ENCODE results near the gene LDLRAP1. TPM values are rescaled to one million over a fixed set of nuclear protein-coding genes. Genes with fewer than 3 reads are reported as not detected.

The LDLRAP1 gene
- polyA plus RNA-seq, 6 donors from 2014 or later: 19.1 to 25.9 (median 20.5) TPM

DNA sequence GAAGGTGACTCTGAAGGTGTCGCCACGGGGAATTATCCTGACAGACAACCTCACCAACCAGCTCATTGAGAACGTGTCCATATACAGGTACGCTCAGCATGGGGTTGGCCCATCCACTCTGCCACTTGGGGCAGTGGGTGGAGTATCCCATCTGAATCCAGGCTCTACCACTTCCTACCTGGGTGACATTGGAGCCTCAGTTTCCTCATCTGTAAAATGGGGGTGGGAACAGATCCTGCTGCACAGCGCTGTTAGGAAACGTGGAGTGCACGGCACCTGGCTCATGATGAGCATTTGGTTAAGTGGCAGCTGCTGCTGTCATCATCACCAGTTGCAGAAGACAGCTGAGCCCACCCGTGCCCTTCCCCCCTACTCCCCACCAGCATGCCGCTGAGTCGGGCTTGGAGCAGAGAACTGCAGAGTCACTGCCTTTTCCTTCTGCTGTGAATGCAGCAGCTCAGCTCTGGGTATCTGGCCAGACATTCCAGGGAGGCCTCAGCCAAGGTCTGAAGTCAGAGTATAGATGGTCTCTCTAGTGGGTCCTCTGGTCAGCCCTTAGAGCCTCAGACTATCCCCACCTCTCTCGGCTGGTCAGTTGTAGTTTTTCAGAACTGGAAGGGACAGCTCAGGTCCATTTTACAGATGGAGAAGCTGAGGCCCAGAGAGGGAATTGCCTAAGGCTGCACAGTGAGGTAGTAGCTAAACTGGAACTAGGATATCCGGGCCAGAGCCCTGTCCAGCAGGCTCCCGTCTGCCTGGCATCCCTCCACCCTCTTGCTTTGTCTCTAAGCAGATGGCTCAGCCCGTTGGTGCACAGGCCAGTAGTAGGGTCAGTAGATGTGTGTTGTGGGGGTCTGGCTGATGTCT is 11.7 kb downstream of the LDLRAP1 start:
- Mint-ChIP-seq H3K4me3 (no peak overlapping the region), H3K27ac (peak overlapping the region in 1 of 6 donors; percentile 34), H3K9me3 (no peaks in the 10 kb centered on the region), H3K4me1 (peaks cover 29 to 61% (median 48%) of the 10 kb centered on the region in 3 donors), H3K27me3 (no peaks in the 10 kb centered on the region), H3K36me3 (no peaks in the 10 kb centered on the region)
- ATAC-seq (ENCODE audit: low read depth in 2 of 2): no peak
- no peak for DNase-seq

GRCh38 chr1:25555753-25556092 is 12.3 kb downstream of the LDLRAP1 start:
- ATAC-seq (ENCODE audit: low read depth in 2 of 2): no peak
- Mint-ChIP-seq H3K27ac (peak overlapping the region in 1 of 6 donors; percentile 60), H3K9me3 (no peaks in the 10 kb centered on the region), H3K36me3 (no peaks in the 10 kb centered on the region), H3K4me3 (peak overlapping the region in 1 of 8 donors; percentile 9), H3K27me3 (no peaks in the 10 kb centered on the region), H3K4me1 (peaks cover 23 to 60% (median 47%) of the 10 kb centered on the region in 3 donors)
- DNase-seq: no peak

DNA sequence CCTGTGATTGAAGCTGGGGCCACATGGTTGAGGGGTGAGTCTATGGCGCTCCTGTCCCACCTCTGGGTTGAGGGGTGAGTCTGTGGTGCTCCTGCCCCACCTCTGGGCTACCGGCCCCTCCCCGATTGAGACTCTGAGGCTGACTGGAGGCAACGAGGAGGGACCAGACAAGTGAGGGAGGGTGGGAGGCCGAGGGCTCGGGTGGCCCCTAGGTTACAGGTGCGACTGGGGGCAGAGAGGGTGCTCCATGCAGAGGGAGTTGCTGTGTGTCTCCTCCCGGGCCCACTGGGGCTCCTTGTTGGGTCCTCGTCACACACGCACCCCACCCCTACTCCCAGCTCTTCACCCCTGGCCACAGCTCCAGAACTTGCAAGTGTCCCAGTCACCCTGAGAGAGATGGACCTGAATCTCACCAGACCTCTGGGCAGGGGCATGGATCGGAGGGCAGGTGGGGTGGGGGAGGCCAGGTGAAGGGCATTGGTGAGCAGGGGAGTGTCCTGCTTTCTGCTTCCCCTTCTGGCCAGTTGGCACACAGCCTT is 12.8 kb downstream of the LDLRAP1 start:
- Mint-ChIP-seq H3K4me3 (peak overlapping the region in 1 of 8 donors; percentile 20), H3K9me3 (no peaks in the 10 kb centered on the region), H3K4me1 (peaks cover 20 to 60% (median 49%) of the 10 kb centered on the region in 3 donors), H3K27me3 (no peaks in the 10 kb centered on the region), H3K27ac (peak overlapping the region in 1 of 6 donors; percentile 60), H3K36me3 (no peaks in the 10 kb centered on the region)
- no peak for ATAC-seq (ENCODE audit: low read depth in 2 of 2)
- DNase-seq: no peak

DNA sequence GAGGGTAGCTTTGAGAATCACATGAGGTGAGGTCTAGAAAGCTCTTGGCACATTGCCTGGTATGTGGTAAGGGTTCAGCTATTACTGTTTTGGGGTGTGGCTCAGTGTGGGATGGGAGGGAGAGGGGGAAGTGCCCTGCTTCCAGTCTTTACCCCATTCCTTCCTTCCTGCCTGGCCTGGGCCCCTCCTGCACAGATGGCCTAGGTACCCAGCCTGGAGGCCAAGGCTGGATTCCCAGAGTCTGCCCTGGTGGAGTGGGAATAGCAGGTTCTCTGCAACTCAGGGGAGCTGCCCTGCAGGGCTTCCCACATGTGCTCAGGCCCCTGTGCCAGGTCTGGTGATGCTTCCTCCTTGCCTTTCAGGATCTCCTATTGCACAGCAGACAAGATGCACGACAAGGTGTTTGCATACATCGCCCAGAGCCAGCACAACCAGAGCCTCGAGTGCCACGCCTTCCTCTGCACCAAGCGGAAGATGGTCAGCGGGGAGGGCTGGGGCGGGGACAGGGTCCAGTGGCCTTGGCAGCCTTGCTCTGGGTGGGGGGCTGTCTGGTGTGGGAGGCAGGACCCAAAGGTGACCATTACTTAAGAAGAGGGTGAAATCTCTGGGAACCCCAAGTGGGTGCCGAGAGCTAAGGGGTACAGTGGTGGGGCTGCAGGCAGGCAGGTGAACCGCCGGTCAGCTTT is 13.5 kb downstream of the LDLRAP1 start:
- ATAC-seq (ENCODE audit: low read depth in 2 of 2): no peak
- DNase-seq: no peak
- peaks cover 22 to 61% (median 50%) of the 10 kb centered on the region in 3 donors for H3K4me1 Mint-ChIP-seq
- H3K27me3 Mint-ChIP-seq: no peaks in the 10 kb centered on the region
- H3K36me3 Mint-ChIP-seq: no peaks in the 10 kb centered on the region
- H3K4me3 Mint-ChIP-seq: no peak overlapping the region
- no peaks in the 10 kb centered on the region for H3K9me3 Mint-ChIP-seq
- peak overlapping the region in 1 of 6 donors; percentile 26 for H3K27ac Mint-ChIP-seq

GRCh38 chr1:25557543-25557942 is 14.1 kb downstream of the LDLRAP1 start:
- H3K27me3 Mint-ChIP-seq: no peaks in the 10 kb centered on the region
- no peaks in the 10 kb centered on the region for H3K36me3 Mint-ChIP-seq
- no peak overlapping the region for H3K4me3 Mint-ChIP-seq
- no peak for DNase-seq
- no peaks in the 10 kb centered on the region for H3K9me3 Mint-ChIP-seq
- peaks cover 28 to 67% (median 56%) of the 10 kb centered on the region in 3 donors for H3K4me1 Mint-ChIP-seq
- no peak for ATAC-seq (ENCODE audit: low read depth in 2 of 2)
- peak overlapping the region in 1 of 6 donors; percentile 26 for H3K27ac Mint-ChIP-seq

DNA sequence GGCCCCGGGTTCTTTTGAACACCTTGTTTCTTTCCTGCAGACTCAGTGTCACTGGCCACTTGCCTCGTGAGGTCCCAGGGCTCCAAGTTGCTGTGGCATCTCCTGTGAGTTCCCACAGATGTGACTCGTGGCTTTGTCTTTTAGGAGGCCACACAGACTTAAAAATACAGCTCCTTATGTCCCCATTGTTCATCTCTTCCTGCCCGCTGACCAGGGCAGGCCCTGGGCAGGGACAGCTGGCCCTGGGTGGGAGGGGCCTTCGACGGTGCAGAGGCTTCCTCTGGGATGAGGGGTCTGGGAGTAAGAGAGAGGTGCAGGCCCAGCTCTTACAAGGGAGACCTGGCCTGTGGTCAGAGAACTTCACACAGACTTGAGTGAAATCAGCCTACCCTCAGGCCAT is 15.6 kb downstream of the LDLRAP1 start:
- Mint-ChIP-seq H3K27ac (peak overlapping the region in 4 of 6 donors; percentile 29 to 78 (median 45)), H3K4me3 (peak overlapping the region in 1 of 8 donors; percentile 25), H3K27me3 (no peaks in the 10 kb centered on the region), H3K9me3 (no peaks in the 10 kb centered on the region), H3K36me3 (no peaks in the 10 kb centered on the region), H3K4me1 (peaks cover 33 to 71% (median 62%) of the 10 kb centered on the region in 3 donors)
- DNase-seq (no peak), ATAC-seq (ENCODE audit: low read depth in 2 of 2) (no peak)

GRCh38 chr1:25560001-25560400 is 16.6 kb downstream of the LDLRAP1 start:
- DNase-seq (peak; percentile 42), ATAC-seq (ENCODE audit: low read depth in 2 of 2) (peak in 1 of 2 donors; percentile 18)
- H3K27me3 Mint-ChIP-seq: no peaks in the 10 kb centered on the region
- H3K4me3 Mint-ChIP-seq: peak overlapping the region in 7 of 8 donors; percentile 20 to 65 (median 35)
- H3K9me3 Mint-ChIP-seq: no peaks in the 10 kb centered on the region
- H3K4me1 Mint-ChIP-seq: peaks cover 33 to 71% (median 70%) of the 10 kb centered on the region in 3 donors
- H3K27ac Mint-ChIP-seq: peak overlapping the region in 4 of 6 donors; percentile 30 to 89 (median 79)
- H3K36me3 Mint-ChIP-seq: no peaks in the 10 kb centered on the region

GRCh38 chr1:25560788-25561187 is 17.4 kb downstream of the LDLRAP1 start:
- Mint-ChIP-seq H3K9me3 (no peaks in the 10 kb centered on the region), H3K36me3 (no peaks in the 10 kb centered on the region), H3K4me3 (peak overlapping the region in 3 of 8 donors; percentile 64 to 73 (median 65)), H3K27ac (peak overlapping the region in 3 of 6 donors; percentile 65 to 94 (median 83)), H3K27me3 (no peaks in the 10 kb centered on the region), H3K4me1 (peaks cover 30 to 72% (median 71%) of the 10 kb centered on the region in 3 donors)
- no peak for DNase-seq
- ATAC-seq (ENCODE audit: low read depth in 2 of 2): no peak

DNA sequence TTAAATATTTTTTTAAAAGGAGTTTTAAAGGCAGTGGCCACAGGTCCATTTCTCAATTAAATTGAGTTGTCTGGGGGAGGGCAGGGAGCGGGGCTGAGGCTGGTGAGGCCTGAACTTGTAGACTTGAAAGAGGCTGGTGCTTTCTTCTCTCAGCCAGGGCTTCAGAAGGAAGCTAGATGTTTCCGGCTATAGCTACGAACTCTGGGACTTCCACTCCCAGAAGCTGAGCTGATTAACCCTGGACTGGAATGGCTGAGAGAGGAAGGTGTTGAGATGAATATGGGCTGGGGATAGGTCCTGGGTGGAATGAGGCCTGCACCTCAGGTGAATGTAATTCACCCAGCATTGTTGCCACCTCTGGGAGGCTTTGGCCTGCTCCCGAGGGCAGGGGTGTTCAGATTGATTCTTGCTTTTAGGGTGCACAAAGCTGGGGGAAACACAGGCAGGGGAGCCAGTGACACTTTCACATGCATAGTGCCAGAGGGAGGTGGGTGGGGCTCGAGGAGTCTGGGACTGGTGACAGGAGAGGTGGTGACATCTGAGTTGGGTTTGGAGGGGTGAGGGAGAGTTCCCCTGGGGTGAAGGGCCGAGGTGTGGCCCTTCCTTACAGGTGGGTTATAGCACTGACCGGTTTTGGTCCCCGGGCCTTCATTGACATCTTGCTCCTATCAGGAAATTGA is 18.2 kb downstream of the LDLRAP1 start:
- Mint-ChIP-seq H3K4me1 (peaks cover 29 to 75% (median 72%) of the 10 kb centered on the region in 3 donors), H3K36me3 (no peaks in the 10 kb centered on the region), H3K4me3 (peak overlapping the region; percentile 1 to 73 (median 52)), H3K27ac (peak overlapping the region in 5 of 6 donors; percentile 81 to 94 (median 81)), H3K27me3 (no peaks in the 10 kb centered on the region), H3K9me3 (no peaks in the 10 kb centered on the region)
- no peak for ATAC-seq (ENCODE audit: low read depth in 2 of 2)
- DNase-seq: no peak

- no peaks in the 10 kb centered on the region for H3K27me3 Mint-ChIP-seq
- H3K4me3 Mint-ChIP-seq: peak overlapping the region in 7 of 8 donors; percentile 17 to 73 (median 57)
- H3K27ac Mint-ChIP-seq: peak overlapping the region; percentile 58 to 94 (median 86)
- no peaks in the 10 kb centered on the region for H3K36me3 Mint-ChIP-seq
- ATAC-seq (ENCODE audit: low read depth in 2 of 2): peak; percentile 94 to 98
- H3K4me1 Mint-ChIP-seq: peaks cover 29 to 73% (median 72%) of the 10 kb centered on the region in 3 donors
- H3K9me3 Mint-ChIP-seq: no peaks in the 10 kb centered on the region
- peak; percentile 79 for DNase-seq
These were observed 18.9 kb downstream of the LDLRAP1 start for GRCh38 chr1:25562101-25562927.

GRCh38 chr1:25562928-25563283 is 19.5 kb downstream of the LDLRAP1 start:
- H3K27ac Mint-ChIP-seq: peak overlapping the region in 5 of 6 donors; percentile 58 to 84 (median 81)
- peaks cover 0 to 3% of the 10 kb centered on the region in 2 donors for H3K36me3 Mint-ChIP-seq
- H3K4me3 Mint-ChIP-seq: peak overlapping the region in 5 of 8 donors; percentile 1 to 57 (median 35)
- ATAC-seq (ENCODE audit: low read depth in 2 of 2) (no peak), DNase-seq (no peak)
- no peaks in the 10 kb centered on the region for H3K9me3 Mint-ChIP-seq
- H3K4me1 Mint-ChIP-seq: peaks cover 29 to 72% (median 71%) of the 10 kb centered on the region in 3 donors
- no peaks in the 10 kb centered on the region for H3K27me3 Mint-ChIP-seq
